K562 (cell line): ENCODE data around the gene ARHGAP18. TPM values are rescaled to one million over a fixed set of nuclear protein-coding genes. Genes with fewer than 3 reads are reported as not detected.

Source experiments
- PHF8 ChIP-seq: fragments of 200-600 bp; sonication (generic); IDR thresholded peaks from 2 replicates; pipeline ENCODE4 v1.6.1; 2012; ENCODE audit warnings: mixed run types, mild to moderate bottlenecking, inconsistent platforms, low read length, moderate library complexity, borderline replicate concordance
- polyA plus RNA-seq, 8 experiments: library from polyadenylated mRNA; depleted of rRNA in 4 of 8; stranded (reverse) in 5 of 8; unstranded in 3 of 8; fragments of >200 nt; fragmentation: Nextera tagmentation in 2 of 8; fragmentation: Illumina TruSeq in 1 of 8; extraction: Ambion mirVana in 2 of 8; extraction: Trizol in 1 of 8; gene quantifications; 2 replicates each; pipeline versions ENCODE4 v1.2.1 to v1.2.3, GENCODE V29; 2011 to 2014; ENCODE audit warnings: inconsistent platforms in 1 of 8, missing spikeins in 1 of 8
- total RNA-seq, 7 experiments: library from RNA; depleted of rRNA in 6 of 7; stranded (reverse); fragments of >200 nt in 6 of 7; fragmentation: Illumina TruSeq in 2 of 7; extraction: Trizol in 2 of 7; gene quantifications; 2 replicates each; pipeline versions ENCODE4 v1.2.1 to v1.2.3, GENCODE V29; 2011 to 2021; ENCODE audit warnings: low replicate concordance in 1 of 7
- TF ChIP-seq, protein P1 (sequence below): fragments of 450-650 bp; IDR thresholded peaks from 2 replicates; pipeline ENCODE4 v1.6.1; 2016; ENCODE audit warnings: mild to moderate bottlenecking, moderate library complexity
- TF ChIP-seq, protein P2 (sequence below): sonication (generic); formaldehyde crosslinking; IDR thresholded peaks from 2 replicates; pipeline ENCODE4 v1.4.0; 2020; ENCODE audit warnings: mild to moderate bottlenecking, missing genetic modification reagents
- TF ChIP-seq, protein P3 (sequence below), 3 experiments: fragments of 200-800 bp in 1 of 3; fragments of 250-450 bp in 1 of 3; fragments of 450-650 bp in 1 of 3; sonication (Bioruptor Pico) in 1 of 3; sonication (Bioruptor generic) in 1 of 3; formaldehyde crosslinking in 1 of 3; IDR thresholded peaks; 2 replicates each; pipeline versions ENCODE4 v1.6.1 to v1.8.0; 2016 to 2022; ENCODE audit warnings: mild to moderate bottlenecking in 2 of 3, missing genetic modification characterization in 2 of 3, missing compliant biosample characterization in 1 of 3, moderate library complexity in 1 of 3
- TF ChIP-seq, protein P4 (sequence below): fragments of 450-650 bp; IDR thresholded peaks from 2 replicates; pipeline ENCODE4 v1.6.1; 2014; ENCODE audit warnings: low read depth, mild to moderate bottlenecking, moderate library complexity, borderline replicate concordance

ARHGAP18 gene
- total and polyA plus RNA-seq, 9 of the 15 experiments (the other 6 are each of a cell fraction or from before 2014, with no cell fraction given), result 13.3 to 29.7 (median 21.1) TPM

DNA sequence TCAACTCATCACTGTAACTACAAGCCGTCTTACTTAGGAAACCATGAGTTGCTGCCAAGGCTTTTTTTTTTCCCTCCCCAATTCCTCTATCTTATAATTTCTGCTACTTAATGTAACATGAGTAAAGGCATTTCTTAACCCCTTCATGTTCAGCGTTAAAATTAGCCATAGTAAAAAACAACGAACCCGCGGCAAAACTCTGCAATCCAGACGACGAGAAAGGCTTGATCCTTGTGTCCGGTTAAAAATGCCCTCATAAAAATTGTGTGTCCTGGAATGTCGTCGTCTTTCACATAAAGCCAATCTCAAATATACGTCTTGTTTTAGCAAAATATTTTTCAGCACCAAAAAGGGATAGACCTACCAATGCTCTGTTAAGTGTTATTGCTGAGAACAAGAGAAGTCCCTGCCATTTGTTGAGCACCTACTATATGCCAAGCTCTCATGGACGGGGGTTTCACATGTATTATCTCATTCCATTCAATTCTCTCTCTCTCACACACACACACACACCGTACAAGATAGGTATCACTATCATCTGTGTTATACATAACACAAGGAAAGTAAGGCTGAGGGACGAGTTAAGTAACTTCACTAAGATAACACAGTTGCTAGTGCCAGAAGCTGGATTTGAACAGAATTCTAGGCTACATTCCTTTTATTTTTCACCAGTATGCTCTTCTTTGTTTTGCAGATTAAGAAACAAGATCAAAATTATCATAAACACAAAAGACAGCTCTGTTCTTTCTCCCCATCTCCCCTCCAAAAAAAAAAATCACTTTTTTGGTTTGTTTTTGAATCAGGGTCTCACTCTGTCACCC, 683 bp upstream of the ARHGAP18 start (continued):
- TF ChIP-seq, protein P1, sequence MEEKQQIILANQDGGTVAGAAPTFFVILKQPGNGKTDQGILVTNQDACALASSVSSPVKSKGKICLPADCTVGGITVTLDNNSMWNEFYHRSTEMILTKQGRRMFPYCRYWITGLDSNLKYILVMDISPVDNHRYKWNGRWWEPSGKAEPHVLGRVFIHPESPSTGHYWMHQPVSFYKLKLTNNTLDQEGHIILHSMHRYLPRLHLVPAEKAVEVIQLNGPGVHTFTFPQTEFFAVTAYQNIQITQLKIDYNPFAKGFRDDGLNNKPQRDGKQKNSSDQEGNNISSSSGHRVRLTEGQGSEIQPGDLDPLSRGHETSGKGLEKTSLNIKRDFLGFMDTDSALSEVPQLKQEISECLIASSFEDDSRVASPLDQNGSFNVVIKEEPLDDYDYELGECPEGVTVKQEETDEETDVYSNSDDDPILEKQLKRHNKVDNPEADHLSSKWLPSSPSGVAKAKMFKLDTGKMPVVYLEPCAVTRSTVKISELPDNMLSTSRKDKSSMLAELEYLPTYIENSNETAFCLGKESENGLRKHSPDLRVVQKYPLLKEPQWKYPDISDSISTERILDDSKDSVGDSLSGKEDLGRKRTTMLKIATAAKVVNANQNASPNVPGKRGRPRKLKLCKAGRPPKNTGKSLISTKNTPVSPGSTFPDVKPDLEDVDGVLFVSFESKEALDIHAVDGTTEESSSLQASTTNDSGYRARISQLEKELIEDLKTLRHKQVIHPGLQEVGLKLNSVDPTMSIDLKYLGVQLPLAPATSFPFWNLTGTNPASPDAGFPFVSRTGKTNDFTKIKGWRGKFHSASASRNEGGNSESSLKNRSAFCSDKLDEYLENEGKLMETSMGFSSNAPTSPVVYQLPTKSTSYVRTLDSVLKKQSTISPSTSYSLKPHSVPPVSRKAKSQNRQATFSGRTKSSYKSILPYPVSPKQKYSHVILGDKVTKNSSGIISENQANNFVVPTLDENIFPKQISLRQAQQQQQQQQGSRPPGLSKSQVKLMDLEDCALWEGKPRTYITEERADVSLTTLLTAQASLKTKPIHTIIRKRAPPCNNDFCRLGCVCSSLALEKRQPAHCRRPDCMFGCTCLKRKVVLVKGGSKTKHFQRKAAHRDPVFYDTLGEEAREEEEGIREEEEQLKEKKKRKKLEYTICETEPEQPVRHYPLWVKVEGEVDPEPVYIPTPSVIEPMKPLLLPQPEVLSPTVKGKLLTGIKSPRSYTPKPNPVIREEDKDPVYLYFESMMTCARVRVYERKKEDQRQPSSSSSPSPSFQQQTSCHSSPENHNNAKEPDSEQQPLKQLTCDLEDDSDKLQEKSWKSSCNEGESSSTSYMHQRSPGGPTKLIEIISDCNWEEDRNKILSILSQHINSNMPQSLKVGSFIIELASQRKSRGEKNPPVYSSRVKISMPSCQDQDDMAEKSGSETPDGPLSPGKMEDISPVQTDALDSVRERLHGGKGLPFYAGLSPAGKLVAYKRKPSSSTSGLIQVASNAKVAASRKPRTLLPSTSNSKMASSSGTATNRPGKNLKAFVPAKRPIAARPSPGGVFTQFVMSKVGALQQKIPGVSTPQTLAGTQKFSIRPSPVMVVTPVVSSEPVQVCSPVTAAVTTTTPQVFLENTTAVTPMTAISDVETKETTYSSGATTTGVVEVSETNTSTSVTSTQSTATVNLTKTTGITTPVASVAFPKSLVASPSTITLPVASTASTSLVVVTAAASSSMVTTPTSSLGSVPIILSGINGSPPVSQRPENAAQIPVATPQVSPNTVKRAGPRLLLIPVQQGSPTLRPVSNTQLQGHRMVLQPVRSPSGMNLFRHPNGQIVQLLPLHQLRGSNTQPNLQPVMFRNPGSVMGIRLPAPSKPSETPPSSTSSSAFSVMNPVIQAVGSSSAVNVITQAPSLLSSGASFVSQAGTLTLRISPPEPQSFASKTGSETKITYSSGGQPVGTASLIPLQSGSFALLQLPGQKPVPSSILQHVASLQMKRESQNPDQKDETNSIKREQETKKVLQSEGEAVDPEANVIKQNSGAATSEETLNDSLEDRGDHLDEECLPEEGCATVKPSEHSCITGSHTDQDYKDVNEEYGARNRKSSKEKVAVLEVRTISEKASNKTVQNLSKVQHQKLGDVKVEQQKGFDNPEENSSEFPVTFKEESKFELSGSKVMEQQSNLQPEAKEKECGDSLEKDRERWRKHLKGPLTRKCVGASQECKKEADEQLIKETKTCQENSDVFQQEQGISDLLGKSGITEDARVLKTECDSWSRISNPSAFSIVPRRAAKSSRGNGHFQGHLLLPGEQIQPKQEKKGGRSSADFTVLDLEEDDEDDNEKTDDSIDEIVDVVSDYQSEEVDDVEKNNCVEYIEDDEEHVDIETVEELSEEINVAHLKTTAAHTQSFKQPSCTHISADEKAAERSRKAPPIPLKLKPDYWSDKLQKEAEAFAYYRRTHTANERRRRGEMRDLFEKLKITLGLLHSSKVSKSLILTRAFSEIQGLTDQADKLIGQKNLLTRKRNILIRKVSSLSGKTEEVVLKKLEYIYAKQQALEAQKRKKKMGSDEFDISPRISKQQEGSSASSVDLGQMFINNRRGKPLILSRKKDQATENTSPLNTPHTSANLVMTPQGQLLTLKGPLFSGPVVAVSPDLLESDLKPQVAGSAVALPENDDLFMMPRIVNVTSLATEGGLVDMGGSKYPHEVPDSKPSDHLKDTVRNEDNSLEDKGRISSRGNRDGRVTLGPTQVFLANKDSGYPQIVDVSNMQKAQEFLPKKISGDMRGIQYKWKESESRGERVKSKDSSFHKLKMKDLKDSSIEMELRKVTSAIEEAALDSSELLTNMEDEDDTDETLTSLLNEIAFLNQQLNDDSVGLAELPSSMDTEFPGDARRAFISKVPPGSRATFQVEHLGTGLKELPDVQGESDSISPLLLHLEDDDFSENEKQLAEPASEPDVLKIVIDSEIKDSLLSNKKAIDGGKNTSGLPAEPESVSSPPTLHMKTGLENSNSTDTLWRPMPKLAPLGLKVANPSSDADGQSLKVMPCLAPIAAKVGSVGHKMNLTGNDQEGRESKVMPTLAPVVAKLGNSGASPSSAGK, result 0 out of 2 replicates have a peak, but pooled peaks have one; percentile 39
- TF ChIP-seq, protein P2, sequence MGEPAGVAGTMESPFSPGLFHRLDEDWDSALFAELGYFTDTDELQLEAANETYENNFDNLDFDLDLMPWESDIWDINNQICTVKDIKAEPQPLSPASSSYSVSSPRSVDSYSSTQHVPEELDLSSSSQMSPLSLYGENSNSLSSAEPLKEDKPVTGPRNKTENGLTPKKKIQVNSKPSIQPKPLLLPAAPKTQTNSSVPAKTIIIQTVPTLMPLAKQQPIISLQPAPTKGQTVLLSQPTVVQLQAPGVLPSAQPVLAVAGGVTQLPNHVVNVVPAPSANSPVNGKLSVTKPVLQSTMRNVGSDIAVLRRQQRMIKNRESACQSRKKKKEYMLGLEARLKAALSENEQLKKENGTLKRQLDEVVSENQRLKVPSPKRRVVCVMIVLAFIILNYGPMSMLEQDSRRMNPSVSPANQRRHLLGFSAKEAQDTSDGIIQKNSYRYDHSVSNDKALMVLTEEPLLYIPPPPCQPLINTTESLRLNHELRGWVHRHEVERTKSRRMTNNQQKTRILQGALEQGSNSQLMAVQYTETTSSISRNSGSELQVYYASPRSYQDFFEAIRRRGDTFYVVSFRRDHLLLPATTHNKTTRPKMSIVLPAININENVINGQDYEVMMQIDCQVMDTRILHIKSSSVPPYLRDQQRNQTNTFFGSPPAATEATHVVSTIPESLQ (CRISPR knock-in tag), result no peak
- TF ChIP-seq, protein P3, sequence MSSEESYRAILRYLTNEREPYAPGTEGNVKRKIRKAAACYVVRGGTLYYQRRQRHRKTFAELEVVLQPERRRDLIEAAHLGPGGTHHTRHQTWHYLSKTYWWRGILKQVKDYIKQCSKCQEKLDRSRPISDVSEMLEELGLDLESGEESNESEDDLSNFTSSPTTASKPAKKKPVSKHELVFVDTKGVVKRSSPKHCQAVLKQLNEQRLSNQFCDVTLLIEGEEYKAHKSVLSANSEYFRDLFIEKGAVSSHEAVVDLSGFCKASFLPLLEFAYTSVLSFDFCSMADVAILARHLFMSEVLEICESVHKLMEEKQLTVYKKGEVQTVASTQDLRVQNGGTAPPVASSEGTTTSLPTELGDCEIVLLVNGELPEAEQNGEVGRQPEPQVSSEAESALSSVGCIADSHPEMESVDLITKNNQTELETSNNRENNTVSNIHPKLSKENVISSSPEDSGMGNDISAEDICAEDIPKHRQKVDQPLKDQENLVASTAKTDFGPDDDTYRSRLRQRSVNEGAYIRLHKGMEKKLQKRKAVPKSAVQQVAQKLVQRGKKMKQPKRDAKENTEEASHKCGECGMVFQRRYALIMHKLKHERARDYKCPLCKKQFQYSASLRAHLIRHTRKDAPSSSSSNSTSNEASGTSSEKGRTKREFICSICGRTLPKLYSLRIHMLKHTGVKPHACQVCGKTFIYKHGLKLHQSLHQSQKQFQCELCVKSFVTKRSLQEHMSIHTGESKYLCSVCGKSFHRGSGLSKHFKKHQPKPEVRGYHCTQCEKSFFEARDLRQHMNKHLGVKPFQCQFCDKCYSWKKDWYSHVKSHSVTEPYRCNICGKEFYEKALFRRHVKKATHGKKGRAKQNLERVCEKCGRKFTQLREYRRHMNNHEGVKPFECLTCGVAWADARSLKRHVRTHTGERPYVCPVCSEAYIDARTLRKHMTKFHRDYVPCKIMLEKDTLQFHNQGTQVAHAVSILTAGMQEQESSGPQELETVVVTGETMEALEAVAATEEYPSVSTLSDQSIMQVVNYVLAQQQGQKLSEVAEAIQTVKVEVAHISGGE (CRISPR knock-in tag; IDR thresholded peaks at IDR 0.05), result no peak
- TF ChIP-seq PHF8, result peak; percentile 31; the same call in 1 of the 2 replicates
- TF ChIP-seq, protein P4, sequence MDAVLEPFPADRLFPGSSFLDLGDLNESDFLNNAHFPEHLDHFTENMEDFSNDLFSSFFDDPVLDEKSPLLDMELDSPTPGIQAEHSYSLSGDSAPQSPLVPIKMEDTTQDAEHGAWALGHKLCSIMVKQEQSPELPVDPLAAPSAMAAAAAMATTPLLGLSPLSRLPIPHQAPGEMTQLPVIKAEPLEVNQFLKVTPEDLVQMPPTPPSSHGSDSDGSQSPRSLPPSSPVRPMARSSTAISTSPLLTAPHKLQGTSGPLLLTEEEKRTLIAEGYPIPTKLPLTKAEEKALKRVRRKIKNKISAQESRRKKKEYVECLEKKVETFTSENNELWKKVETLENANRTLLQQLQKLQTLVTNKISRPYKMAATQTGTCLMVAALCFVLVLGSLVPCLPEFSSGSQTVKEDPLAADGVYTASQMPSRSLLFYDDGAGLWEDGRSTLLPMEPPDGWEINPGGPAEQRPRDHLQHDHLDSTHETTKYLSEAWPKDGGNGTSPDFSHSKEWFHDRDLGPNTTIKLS, result 0 out of 2 replicates have a peak, but pooled peaks have one; percentile 7
